ENCODE measurements around the gene P4HTM. TPM values are rescaled to one million over a fixed set of nuclear protein-coding genes. Genes with fewer than 3 reads are reported as not detected.

Gene P4HTM
- total and polyA plus RNA-seq, 2 of the 4 experiments (the other 2 are of a cell fraction): 10.4 to 26.1 TPM

GRCh38 chr3:48966876-48967361 lies 23.1 kb upstream of the P4HTM start:
- Histone ChIP-seq H3K27me3 (ENCODE audit: control insufficient read depth, insufficient read depth, low read length) (no peaks in the 10 kb centered on the region), H3K9ac (ENCODE audit: low read depth, low read length) (no peak overlapping the region), H3K14ac (replicated peaks; ENCODE audit: low read depth, low read length) (no peak overlapping the region), H3K4me1 (ENCODE audit: control insufficient read depth, insufficient read depth, low read length) (peaks cover 5% of the 10 kb centered on the region), H2BK15ac (ENCODE audit: low read depth, low read length) (no peak overlapping the region), H4K5ac (ENCODE audit: low read depth, low read length) (no peak overlapping the region), H3K18ac (ENCODE audit: low read depth, low read length) (no peak overlapping the region), H3K4me3 (ENCODE audit: insufficient read depth, low read depth, low read length) (no peak overlapping the region), H3K79me1 (ENCODE audit: low read depth in 1 of 2, low read length in 2 of 2) (peaks cover 14 to 24% of the 10 kb centered on the region in 2 experiments), H2BK5ac (ENCODE audit: low read depth, low read length, poor library complexity, severe bottlenecking) (no peak overlapping the region), H4K20me1 (ENCODE audit: insufficient read depth, low read length) (peaks cover 3% of the 10 kb centered on the region; the same call in 1 of the 2 replicates), H2AK5ac (ENCODE audit: low read depth, low read length) (no peak overlapping the region), H2BK20ac (ENCODE audit: low read depth, low read length) (no peak overlapping the region), H2AK9ac (replicated peaks; ENCODE audit: low read depth, low read length, poor library complexity) (no peak overlapping the region), H4K91ac (ENCODE audit: insufficient read depth, low read depth, low read length) (no peak overlapping the region), H3K9me1 (ENCODE audit: insufficient read depth, low read length) (no peaks in the 10 kb centered on the region), H3K23ac (ENCODE audit: low read depth, low read length) (no peak overlapping the region), H3K4me2 (ENCODE audit: low read depth, low read length) (no peak overlapping the region), H3K56ac (ENCODE audit: extremely low read depth, insufficient read depth, low read length) (no peak overlapping the region), H2BK120ac (ENCODE audit: low read depth, low read length) (no peak overlapping the region), H2AFZ (replicated peaks; ENCODE audit: low read length, poor library complexity) (no peak overlapping the region), H3K36me3 (ENCODE audit: control insufficient read depth, insufficient read depth, low read length) (peaks cover 37% of the 10 kb centered on the region), H4K8ac (ENCODE audit: low read depth in 2 of 2, low read length in 2 of 2) (no peak overlapping the region), H3K27ac (ENCODE audit: insufficient read depth, low read length) (no peak overlapping the region), H3K9me3 (ENCODE audit: control insufficient read depth, insufficient read depth, low read length) (no peaks in the 10 kb centered on the region), H3K4ac (ENCODE audit: low read depth, low read length) (no peak overlapping the region)
- TF ChIP-seq CEBPB (IDR thresholded peaks at IDR 0.05; ENCODE audit: low read depth, low read length) (no peak), CHD1 (IDR thresholded peaks at IDR 0.05; ENCODE audit: low read depth, low read length) (no peak), RCOR1 (IDR thresholded peaks at IDR 0.05; ENCODE audit: insufficient replicate concordance, low read length) (no peak), POLR2A (IDR thresholded peaks at IDR 0.05; ENCODE audit: low read depth, low read length) (no peak), MXI1 (IDR thresholded peaks at IDR 0.05; ENCODE audit: borderline replicate concordance, low read depth, low read length) (no peak), SMC3 (IDR thresholded peaks at IDR 0.05; ENCODE audit: low read depth, low read length) (no peak), RAD21 (IDR thresholded peaks at IDR 0.05; ENCODE audit: low read length) (no peak), USF2 (IDR thresholded peaks at IDR 0.05; ENCODE audit: low read depth, low read length) (no peak), NFE2L2 (IDR thresholded peaks at IDR 0.05; ENCODE audit: low read depth, low read length) (no peak), BHLHE40 (IDR thresholded peaks at IDR 0.05; ENCODE audit: low read depth, low read length) (no peak), ELK1 (IDR thresholded peaks at IDR 0.05; ENCODE audit: borderline replicate concordance, low read depth, low read length) (no peak), MAFK (IDR thresholded peaks at IDR 0.05; ENCODE audit: low read depth, low read length) (no peak), FOS (IDR thresholded peaks at IDR 0.05; ENCODE audit: low read depth, low read length) (no peak), MAZ (IDR thresholded peaks at IDR 0.05; ENCODE audit: borderline replicate concordance, low read depth, low read length) (no peak), CTCF (conservative IDR thresholded peaks at IDR 0.05; ENCODE audit: low read depth, low read length) (no peak), RFX5 (IDR thresholded peaks at IDR 0.05; ENCODE audit: low read depth, low read length) (no peak)
- in situ Hi-C loops (cut with MboI; ENCODE audit: low sequenced_read_pairs): no loop called here
- intact Hi-C loops (cut with micrococcal nuclease): no loop called here
- no TSS peak for BruUV-seq (replicated peaks)
- dilution Hi-C loops (cut with HindIII; ENCODE audit: low sequenced_read_pairs, unreplicated experiment): no loop called here
- 100% methylated on average over 1 of the region's 7 CpGs; no CpG with 5 or more reads in 1 of the 2 experiments for WGBS, 2 experiments (ENCODE audit: extremely low coverage in 2 of 2, insufficient read length in 1 of 2)
- no peak for DNase-seq
- ChIA-PET CTCF (no interaction called here), POLR2A (ENCODE audit: unreplicated experiment) (no interaction called here)
- ATAC-seq (ENCODE audit: low read depth): peak; percentile 27; the same call in 1 of the 2 replicates

Measured in IMR-90 (cell line).